HG03135 (cell line): ENCODE measurements around the gene SCNN1A.

Source experiments
- ATAC-seq: cut with Tn5 transposase; IDR thresholded peaks from one replicate; pipeline ENCODE4 v1.9.1; 2021; ENCODE audit warnings: mild to moderate bottlenecking, moderate library complexity; ENCODE audit not compliant: unreplicated experiment

The SCNN1A gene

GRCh38 chr12:6322352-6322751 is 53.0 kb downstream of the SCNN1A start:
- no peak for ATAC-seq

- no peak for ATAC-seq
Measured at GRCh38 chr12:6321905-6322304, 53.5 kb downstream of the SCNN1A start.

GRCh38 chr12:6319446-6319845 is 55.9 kb downstream of the SCNN1A start:
- no peak for ATAC-seq

GRCh38 chr12:6318440-6318879 is 56.9 kb downstream of the SCNN1A start:
- no peak for ATAC-seq

- ATAC-seq, result no peak
Measured at GRCh38 chr12:6317693-6318439, 57.5 kb downstream of the SCNN1A start.

- ATAC-seq, result no peak
Measured at GRCh38 chr12:6316921-6317692, 58.3 kb downstream of the SCNN1A start.

GRCh38 chr12:6315704-6316597 is 59.4 kb downstream of the SCNN1A start:
- ATAC-seq, result no peak

GRCh38 chr12:6315184-6315583 is 60.2 kb downstream of the SCNN1A start:
- ATAC-seq, result no peak

GRCh38 chr12:6314776-6315175 is 60.6 kb downstream of the SCNN1A start:
- ATAC-seq, result no peak

GRCh38 chr12:6313326-6313940 is 61.9 kb downstream of the SCNN1A start:
- no peak for ATAC-seq

- ATAC-seq, result no peak
Measured at GRCh38 chr12:6312529-6313325, 62.6 kb downstream of the SCNN1A start.

- ATAC-seq, result no peak
Measured at GRCh38 chr12:6311822-6312528, 63.4 kb downstream of the SCNN1A start.

GRCh38 chr12:6310771-6311610 is 64.4 kb downstream of the SCNN1A start:
- ATAC-seq, result no peak

- ATAC-seq, result no peak
Measured at GRCh38 chr12:6307529-6307928, 67.8 kb downstream of the SCNN1A start.

GRCh38 chr12:6306599-6307220 is 68.7 kb downstream of the SCNN1A start:
- ATAC-seq, result no peak

- no peak for ATAC-seq
Measured at GRCh38 chr12:6306151-6306550, 69.2 kb downstream of the SCNN1A start.

- no peak for ATAC-seq
Measured at GRCh38 chr12:6303071-6303470, 72.3 kb downstream of the SCNN1A start.

- no peak for ATAC-seq
Measured at GRCh38 chr12:6302621-6303020, 72.7 kb downstream of the SCNN1A start.
